Left forelimb (tissue), 1 donor: ENCODE data around the gene NAV3.

Source experiments
- DNase-seq: peaks from one replicate; pipeline ENCODE4 v3.0.0-alpha.2; 2018; ENCODE audit warnings: low spot score

Gene NAV3

DNA sequence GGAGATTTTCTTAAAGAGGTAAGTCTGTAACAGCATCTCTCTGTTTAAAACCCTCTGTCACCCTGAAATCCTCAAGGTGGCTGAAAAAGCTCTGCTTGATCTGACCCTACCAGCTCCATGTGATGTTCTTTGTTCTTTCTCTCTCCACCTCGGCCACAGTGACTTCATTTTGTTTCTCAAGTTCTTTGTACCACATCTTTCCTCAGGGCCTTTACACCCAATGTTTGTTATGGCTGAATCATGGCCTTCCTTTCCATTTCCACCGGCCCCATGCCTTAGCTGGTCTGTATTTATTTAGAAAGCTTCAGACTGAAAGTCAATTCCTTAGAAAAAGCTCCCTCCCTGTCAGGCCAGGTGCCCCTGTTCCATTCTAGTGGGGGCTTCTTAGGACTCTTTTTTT, 431.2 kb downstream of the NAV3 start:
- no peak for DNase-seq
